Measurements from ENCODE around the gene ZFC3H1.

GRCh38 chr12:71682466-71682865, 18.8 kb upstream of the ZFC3H1 start:
- TF ChIP-seq EZH2phosphoT487 (IDR thresholded peaks at IDR 0.05; ENCODE audit: insufficient read depth, low read depth), result no peak
- no peak for TF ChIP-seq EZH2 (IDR thresholded peaks at IDR 0.05; ENCODE audit: insufficient read depth, poor library complexity, severe bottlenecking)
